Measurements from ENCODE around the gene DNAH8.

The DNAH8 gene, protein sequence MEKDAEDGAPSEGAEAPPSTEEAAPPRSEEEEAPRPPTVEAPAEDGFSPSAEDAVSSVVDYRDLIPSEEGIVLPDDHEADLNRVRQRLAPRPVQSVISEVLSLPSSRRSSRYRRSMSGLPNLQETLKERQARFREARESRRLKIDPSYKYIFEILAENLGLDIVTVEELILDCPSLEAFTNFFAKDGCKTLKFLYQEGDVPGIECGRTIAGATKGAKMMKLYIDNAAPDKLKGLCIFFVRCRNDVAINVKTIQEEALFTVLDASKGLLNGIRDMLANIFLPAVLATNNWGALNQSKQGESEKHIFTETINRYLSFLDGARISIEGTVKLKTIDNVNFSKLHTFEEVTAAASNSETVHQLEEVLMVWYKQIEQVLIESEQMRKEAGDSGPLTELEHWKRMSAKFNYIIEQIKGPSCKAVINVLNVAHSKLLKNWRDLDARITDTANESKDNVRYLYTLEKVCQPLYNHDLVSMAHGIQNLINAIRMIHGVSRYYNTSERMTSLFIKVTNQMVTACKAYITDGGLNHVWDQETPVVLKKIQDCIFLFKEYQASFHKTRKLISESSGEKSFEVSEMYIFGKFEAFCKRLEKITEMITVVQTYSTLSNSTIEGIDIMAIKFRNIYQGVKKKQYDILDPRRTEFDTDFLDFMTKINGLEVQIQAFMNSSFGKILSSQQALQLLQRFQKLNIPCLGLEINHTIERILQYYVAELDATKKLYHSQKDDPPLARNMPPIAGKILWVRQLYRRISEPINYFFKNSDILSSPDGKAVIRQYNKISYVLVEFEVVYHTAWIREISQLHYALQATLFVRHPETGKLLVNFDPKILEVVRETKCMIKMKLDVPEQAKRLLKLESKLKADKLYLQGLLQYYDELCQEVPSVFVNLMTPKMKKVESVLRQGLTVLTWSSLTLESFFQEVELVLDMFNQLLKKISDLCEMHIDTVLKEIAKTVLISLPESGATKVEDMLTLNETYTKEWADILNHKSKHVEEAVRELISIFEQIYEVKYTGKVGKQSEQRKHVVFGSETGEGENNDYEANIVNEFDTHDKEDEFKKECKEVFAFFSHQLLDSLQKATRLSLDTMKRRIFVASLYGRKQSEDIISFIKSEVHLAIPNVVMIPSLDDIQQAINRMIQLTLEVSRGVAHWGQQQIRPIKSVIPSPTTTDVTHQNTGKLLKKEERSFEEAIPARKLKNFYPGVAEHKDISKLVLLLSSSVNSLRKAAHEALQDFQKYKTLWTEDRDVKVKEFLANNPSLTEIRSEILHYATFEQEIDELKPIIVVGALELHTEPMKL (N-terminal part only)

DNA sequence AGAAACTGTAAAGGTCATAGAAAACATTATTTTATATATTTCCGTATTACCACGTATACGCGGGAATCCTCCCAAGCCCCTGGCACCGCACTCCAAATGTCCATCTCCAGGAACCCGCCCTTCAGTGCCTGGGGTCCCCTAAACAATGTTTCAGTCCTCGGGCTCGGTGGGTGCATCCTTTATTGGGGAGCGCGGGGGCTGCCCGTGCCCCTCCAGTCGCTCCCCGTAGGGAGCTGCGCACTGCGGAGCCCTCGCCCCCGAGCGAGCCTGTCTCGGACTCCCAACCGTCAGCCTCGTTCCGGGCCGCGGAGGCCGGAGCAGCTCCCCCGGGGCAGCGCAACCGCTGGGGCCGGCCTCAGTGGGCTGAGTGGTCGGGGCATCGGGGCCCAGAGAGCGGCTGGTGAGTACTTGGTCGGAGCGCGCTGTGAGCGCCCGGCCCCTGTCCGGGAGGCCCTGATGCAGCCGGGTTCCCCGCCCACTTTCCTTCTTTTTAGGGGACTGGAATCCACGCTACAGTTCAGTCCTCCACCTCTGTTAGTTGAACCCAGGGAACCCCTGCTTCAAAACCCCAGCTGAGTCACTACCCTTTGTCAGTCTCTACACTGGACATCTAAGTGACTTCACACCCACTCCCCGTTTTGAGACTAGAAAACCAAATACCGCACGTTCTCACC lies at the start of gene DNAH8:
DNAH8 (plus strand) TSS at position 296 of the 674 bp plus-strand sequence. CDS start 7,499 bp downstream, outside the sequence.
- DNase-seq (ENCODE audit: low read depth in 2 of 2) = no peak

DNA sequence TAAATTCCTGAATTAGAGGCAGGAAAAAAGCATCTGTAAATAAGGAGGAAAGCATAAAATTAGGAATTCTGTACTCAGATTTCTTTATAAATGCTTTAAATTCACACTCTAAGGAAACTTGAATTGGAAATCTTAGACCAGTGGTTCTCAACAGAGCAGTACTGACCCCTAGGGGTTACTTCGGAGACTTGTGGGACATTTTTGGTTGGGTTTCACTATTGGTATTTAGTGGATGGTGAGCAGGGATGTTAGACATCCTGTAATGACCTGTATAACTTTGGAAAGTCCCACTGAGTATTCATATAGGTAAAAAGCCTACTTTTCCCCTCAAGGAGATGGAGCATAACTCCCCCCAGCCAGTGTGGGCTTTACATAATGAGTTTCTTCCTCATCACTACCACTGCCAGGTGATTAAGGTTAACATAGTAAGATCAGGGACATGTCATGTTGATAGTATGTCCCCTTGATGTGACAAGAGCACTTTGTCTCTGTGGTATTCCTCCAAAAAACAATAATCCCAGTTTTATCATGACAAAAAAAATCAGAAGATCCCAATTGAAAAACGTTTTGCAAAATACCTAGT lies 43.1 kb upstream of the DNAH8 start:
- no peak for DNase-seq (ENCODE audit: low read depth in 2 of 2)

DNA sequence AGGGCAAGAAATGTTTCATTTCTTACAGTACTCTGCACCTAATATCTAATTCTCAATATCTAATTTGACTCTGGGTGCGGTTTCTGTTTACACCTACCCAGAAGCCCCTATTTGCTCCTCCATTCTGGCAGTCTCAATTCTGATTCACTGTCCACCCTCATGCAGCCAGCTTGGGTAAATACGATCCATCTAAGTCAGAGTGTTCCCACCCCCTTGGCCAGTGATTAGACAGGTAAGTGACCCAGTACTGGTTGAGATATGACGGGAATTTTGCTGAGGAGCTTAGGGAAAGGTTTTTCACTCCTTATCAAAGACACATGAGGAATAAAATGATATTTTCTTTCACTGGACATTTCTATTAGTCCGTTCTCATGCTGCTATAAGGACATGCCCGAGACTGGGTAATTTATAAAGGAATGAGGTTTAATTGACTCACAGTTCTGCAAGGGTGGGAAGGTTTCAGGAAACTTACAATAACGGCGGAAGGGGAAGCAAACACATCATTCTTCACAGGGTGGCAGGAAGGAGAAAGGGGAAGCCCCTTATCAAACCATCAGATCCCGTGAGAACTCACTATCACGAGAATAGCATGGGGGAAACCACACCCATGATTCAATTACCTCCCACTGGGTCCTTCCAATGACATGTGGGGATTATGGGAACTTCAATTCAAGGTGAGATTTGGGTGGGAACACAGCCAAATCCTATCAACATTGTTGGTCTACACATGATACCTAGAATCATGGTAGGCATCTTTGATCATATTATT lies 41.5 kb upstream of the DNAH8 start:
- DNase-seq (ENCODE audit: low read depth in 2 of 2) = no peak

DNA sequence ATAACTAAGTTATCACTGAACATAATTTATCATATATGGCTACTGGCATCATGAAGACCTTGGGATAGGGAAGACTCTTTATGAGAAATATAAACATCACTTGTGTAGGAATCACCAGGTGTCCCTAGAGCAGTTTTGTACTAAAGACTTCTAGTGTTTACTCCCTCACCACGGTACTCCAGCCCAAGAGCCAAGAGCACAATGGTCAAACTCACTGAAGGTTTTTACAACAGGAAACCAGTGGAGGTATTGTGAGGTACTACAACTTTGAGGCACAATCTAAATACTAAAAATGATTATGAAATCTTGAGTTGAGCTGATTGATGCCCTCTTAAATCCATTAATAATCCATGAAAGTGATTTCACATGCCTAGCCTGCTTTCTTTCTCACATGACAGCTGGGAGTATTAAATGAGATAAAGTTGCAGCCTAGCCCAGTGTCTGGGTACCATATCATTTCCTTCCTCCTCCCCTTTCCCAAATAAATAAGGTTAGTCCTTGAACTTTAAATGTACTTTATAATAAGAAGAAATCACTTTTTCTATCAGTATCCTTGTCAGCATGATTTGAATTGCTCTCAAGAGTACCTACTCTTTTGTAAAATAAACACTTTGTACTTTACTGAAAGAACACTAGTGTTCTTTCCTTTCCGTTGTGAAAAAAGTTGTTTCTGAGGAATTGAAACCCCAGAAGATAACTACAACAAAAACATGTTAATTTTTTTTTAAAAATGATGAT lies 38.7 kb upstream of the DNAH8 start:
- DNase-seq (ENCODE audit: low read depth in 2 of 2) = no peak

DNA sequence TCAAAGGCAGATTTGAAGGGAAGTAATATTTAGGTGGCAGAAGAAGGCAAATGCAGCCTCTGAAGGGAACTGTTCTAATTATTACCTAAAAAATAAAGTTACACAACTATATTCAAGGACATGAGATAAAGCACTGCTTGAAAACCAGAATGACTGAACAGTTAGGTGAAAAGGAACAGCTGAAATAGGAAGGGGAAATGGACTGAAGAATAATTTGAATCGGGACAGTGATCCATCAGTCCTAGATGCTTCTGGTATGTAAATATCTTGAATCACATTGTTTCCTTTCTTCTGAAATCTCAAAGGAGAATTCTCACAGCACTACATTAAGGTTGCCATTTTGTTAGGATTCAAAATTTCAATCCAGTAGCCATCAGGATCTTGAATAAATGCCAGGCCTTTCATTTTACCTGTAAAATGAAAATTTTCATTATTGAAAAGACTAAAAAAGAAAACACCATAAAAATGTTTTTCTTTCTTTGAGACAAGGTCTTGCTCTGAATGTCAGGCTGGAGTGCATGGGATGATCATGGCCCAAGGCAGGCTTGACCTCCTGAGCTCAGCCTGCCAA lies 38.1 kb upstream of the DNAH8 start:
- no peak for DNase-seq (ENCODE audit: low read depth in 2 of 2)

DNA sequence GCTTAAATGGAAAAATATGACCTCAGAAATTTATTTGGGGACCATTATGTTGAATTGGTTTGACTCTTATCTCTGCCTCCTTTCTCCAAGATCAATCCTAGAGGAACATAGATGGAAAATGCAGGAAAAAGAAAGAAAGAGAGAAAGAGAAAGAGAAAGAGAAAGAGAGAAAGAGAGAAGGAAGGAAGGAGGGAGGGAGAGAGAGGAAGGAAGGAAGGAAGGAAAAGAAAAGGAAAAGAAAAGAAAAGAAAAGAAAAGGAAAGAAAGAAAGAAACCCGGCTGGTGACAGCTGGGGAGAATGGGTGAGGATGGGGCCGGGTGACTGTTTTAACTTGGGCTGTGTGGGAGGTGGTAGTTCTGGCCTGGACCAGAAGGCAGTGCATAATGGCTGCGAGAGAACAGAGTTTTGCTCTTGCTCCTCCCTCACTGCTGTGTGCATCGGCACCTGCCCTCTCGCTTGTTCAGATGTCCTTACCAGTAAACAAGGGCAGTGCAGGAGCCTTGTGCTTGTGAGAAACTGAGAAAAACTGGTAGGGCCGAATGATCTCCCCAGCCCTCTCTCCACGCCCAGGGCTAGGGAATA lies 36.8 kb upstream of the DNAH8 start:
- DNase-seq (ENCODE audit: low read depth in 2 of 2) = no peak

DNA sequence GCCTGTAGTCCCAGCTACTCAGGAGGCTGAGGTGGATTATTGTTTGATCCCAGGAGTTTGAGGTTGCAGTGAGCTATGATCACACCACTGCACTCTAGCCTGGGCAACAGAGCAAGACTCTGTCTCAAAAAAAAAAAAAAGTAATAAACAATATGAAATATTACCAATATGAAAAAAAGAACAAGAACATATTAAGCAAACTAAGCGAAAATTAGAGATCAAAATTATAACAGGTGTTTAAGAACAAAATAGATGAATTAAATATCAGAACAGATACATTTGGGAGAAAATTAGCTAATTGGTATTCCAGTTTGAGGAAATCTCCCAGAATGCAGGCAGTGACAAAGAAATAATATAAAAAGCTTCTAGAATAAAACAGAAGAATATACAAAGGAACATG lies 35.4 kb upstream of the DNAH8 start:
- no peak for DNase-seq (ENCODE audit: low read depth in 2 of 2)

DNA sequence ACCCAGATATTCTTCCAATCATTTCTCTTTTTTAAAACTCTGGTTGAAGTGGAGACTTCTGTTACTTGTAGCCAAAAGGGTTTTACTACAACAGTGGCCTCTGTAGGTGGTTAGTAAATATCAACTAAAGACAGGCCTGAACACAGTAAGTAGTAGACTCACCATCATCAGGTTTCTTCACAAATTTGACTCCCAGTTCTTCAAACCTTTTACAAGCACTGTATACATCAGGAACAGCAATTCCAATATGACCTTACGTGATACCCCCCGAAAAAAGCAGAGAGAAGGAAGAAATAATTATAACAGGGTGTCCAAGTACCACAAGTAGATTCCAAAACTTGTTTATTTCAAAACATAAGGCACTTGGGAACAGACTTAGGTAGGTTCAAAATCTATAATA lies 33.3 kb upstream of the DNAH8 start:
- no peak for DNase-seq (ENCODE audit: low read depth in 2 of 2)

DNA sequence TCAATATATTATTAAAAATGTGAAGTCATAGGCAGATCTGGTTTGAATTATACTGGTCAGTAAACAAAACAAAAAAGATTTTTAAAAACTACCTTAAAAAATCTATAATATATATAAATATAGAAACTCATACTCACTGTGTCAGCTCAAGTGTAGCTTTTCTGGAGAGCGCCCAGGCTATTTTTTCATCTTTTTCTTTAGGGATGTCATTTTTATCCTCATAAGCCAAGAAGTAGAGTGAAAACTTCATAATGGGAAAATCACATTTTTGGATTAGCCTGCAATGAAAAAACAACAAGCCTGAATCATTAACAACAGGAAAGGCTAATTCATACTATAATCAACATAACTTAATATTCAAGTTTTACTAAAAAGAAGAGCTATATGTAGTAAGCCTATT lies 30.9 kb upstream of the DNAH8 start:
- no peak for DNase-seq (ENCODE audit: low read depth in 2 of 2)

DNA sequence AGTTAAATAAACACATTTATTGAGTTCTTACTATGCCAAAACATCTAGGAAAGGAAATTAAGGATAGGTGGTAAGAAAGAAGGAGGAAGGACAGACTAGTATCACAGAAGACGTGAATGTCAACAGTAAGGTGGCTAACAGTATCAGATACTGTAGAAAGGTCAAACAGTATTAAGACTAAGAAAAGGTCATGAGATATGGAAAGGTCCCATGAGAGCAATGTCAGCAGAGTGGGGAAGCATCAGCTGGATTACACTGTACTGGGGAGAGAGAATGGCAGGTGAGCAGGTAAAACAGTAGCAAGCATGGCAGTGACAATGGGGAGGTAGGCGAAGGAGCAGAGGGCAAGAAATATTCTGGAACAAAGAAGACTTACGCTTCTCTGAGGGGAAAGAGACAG lies 30.2 kb upstream of the DNAH8 start:
- DNase-seq (ENCODE audit: low read depth in 2 of 2) = no peak

DNA sequence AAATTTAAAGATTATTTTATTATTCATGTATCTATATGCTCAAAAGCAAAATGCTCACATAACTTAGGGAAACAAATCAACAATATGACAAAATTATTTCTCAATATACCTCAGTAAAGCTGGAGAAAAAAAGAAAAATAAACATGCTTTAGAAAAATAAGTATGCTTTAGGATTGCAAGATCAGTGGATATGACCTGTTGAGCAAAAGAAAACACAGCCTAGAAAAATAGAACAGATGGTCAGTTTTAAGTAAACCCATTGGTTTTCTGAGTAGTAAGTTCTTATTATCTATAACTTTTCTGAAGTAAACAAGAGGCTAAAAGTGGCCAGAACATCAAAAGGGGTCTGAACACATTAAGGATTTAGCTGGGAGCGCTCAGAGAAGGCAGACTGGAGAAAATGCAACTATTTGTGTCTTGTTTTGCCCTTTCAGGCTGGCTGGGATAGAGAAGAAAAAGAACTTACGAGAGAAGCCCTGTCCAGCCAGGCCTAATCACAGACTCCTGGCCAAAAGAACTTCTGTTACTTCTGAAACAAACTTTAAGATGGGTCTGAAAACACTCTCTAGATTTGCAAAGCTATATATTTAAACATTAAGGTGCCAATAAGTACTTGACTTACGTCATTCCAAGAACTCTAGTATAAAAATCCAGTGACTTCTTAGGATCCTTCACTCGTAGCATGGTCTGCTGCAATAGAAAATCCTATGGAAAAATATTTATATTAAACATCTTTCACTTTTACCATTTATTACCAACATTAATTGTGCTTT lies 28.7 kb upstream of the DNAH8 start:
- DNase-seq (ENCODE audit: low read depth in 2 of 2) = no peak

DNA sequence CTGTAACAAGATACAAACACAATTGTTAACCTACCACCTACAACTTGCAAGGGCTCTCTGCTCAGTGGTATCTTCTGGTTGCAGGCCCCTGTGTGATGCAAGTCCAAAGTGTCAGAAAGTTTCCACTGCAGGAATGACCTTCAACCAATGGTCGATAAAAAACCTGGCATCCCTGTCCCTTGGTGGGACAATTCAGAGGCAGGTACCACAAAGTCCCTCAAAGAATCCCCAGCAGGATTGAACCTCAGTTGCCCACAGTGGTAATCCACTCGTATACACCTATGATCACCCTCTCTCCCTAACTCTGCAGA lies 28.1 kb upstream of the DNAH8 start:
- no peak for DNase-seq (ENCODE audit: low read depth in 2 of 2)

DNA sequence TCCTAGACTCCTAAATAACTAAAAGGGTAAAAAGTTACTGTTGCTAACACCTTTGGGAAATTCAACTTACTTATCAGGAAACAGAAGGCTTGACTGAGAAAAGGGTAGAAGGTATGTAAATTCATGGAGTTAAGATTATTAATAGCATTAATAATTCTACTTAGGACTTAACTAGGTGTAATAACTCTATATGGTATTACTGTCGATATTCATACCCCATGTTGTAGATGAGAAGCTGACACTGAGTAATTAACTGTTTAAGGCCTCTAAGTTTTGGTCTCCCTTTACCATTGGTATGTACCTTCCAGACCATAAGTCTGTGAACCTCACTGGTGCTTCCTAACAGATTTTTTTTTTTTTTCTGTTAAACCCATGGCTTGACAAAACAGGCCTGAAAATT lies 27.6 kb upstream of the DNAH8 start:
- no peak for DNase-seq (ENCODE audit: low read depth in 2 of 2)

DNA sequence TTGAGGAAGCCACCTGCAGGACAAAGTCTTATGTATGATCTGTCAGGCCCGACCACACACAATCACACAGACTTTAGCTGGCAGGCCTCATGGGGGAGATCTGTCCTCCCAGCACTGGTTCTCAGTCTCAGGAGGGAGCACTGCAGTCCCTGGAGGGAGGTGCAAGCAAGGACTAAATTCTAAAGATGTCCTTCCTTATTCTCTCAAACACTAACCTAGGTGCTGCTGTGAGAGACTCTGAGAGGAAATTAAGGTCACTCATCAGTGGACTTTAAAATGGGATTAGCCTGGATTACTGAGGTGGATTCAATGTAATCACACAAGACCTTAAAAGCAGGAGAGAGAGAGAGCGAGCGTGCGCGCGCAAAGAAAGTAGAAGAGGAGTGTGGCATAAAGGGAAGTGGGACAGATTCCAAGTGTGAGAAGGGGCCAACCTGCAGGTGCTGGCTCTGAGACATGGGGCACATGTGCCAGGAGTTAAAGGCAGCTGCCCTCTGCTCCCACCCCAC lies 26.5 kb upstream of the DNAH8 start:
- no peak for DNase-seq (ENCODE audit: low read depth in 2 of 2)

DNA sequence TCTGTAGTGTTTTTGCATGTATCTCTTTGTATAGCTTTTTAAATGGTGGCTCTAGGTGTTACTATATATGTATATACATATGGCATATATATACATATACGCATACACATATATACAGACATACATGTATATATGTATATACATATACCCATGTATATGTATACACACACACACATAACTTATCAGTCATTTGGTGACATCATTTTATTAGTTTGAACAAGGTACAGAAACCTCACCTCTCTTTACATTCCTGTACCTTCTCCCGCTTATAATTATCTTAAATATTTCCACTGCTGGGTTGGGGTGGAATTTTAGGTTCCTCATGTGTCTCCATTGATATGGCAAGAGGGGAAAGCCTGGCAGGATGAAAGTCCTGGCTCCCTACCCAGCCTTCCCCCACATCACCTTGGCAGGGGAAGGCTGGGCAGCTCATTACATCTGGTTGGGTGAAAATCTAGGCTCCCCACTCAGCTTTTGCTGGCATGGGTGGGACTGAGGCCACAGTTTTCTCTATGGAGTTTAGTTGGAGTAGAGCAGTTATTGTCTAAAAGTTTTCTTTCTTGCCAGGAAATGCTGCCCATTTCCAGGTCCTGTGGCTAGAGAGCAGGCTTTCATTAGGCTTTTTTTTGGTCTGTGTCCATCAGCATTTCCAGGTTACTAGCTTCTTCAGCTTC lies 19.7 kb upstream of the DNAH8 start:
- DNase-seq (ENCODE audit: low read depth in 2 of 2) = no peak

DNA sequence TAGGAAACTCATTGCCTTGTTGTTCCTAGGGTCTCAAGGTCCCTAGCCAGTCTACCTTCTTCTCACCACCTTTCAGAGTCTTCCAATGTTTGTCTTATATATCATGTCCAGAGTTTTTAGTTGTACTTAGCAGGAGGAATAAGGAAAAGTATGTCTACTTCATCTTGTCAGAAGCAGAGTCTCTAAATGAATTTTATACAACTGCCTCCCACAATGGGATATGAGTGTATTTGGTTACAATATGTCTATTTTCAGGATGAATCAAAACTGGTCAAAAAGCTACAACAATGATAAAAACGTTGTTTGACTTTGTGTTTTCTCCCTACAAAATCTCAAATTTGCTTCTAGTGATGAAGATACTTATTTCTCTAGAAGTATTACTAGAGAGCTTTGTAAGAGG lies 19.2 kb upstream of the DNAH8 start:
- no peak for DNase-seq (ENCODE audit: low read depth in 2 of 2)

DNA sequence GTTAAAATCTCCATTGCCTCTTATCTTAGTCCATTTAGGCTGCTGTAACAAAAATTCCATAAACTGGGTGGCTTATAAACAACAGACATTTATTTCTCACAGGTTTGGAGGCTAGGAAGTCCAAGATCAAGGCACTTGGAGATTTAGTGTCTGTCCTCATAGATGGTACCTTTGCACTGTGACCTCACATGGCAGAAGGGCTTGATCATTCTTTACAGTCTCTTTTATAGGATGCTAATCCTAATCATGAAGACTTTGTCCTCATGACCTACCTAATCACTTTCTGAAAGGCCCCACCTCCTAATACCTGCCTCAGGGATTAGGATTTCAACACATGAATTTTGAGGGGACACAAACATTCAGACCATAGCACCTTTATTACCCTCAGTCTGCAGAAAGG lies 18.8 kb upstream of the DNAH8 start:
- DNase-seq (ENCODE audit: low read depth in 2 of 2) = no peak

DNA sequence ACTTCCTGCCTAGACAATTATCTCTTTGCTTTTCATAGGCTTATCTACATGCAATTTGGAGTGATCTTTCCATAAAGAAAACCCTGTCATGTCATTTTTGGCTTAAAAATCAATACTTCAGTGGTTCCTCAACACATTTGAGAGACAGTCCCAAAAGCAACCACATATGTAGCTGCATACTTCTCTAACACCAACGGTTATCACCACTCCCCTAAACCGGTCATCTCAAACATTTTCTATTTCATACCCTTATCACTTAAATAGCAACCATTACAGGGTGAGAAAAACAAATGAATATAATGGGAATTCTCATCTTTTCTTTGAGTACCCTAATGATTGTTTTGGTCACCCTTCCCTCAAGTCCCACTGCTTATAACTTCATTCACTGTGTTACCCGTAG lies 17.3 kb upstream of the DNAH8 start:
- no peak for DNase-seq (ENCODE audit: low read depth in 2 of 2)
